HG02588 (cell line): Measurements from ENCODE around the gene FLAD1.

Experiments used
- ATAC-seq: cut with Tn5 transposase; IDR thresholded peaks from one replicate; pipeline ENCODE4 v1.9.1; 2021; ENCODE audit warnings: mild to moderate bottlenecking, moderate library complexity; ENCODE audit not compliant: unreplicated experiment

FLAD1 gene

GRCh38 chr1:155002464-155003226, 19.5 kb downstream of the FLAD1 start, which contains the start of gene ZBTB7B:
Gene ZBTB7B, plus strand, starts transcription at chr1:155002802. Its CDS starts 11,859 bp downstream, at chr1:155014661.
- ATAC-seq, result no peak

GRCh38 chr1:155003227-155003765, 20.2 kb downstream of the FLAD1 start:
- ATAC-seq, result no peak

GRCh38 chr1:155003766-155004351, 20.7 kb downstream of the FLAD1 start:
- no peak for ATAC-seq

- ATAC-seq, result no peak
These were observed 21.4 kb downstream of the FLAD1 start for GRCh38 chr1:155004352-155005075.

- ATAC-seq, result no peak
These were observed 22.2 kb downstream of the FLAD1 start for GRCh38 chr1:155005076-155006011.

GRCh38 chr1:155006601-155007101, 23.5 kb downstream of the FLAD1 start:
- no peak for ATAC-seq

GRCh38 chr1:155007251-155007828, 24.2 kb downstream of the FLAD1 start:
- no peak for ATAC-seq

GRCh38 chr1:155008015-155008941, 25.1 kb downstream of the FLAD1 start:
- no peak for ATAC-seq

GRCh38 chr1:155009221-155009711, 26.1 kb downstream of the FLAD1 start:
- no peak for ATAC-seq

GRCh38 chr1:155009742-155010141, 26.6 kb downstream of the FLAD1 start:
- ATAC-seq, result no peak

- no peak for ATAC-seq
These were observed 27.2 kb downstream of the FLAD1 start for GRCh38 chr1:155010211-155010918.

- ATAC-seq, result no peak
These were observed 27.9 kb downstream of the FLAD1 start for GRCh38 chr1:155011004-155011416.

- no peak for ATAC-seq
These were observed 28.4 kb downstream of the FLAD1 start for GRCh38 chr1:155011437-155012025.

GRCh38 chr1:155012026-155012546, 28.9 kb downstream of the FLAD1 start:
- ATAC-seq, result no peak

GRCh38 chr1:155012776-155013602, 29.8 kb downstream of the FLAD1 start:
- no peak for ATAC-seq

GRCh38 chr1:155013632-155014031, 30.5 kb downstream of the FLAD1 start:
- ATAC-seq, result no peak
